Gastroesophageal sphincter (tissue), 3 donors: Measurements from ENCODE around the gene GRIA3.

Source experiments
- POLR2AphosphoS5 ChIP-seq: sonication (generic); formaldehyde crosslinking; IDR thresholded peaks from one replicate; pipeline ENCODE4 v1.6.1; 2017; ENCODE audit warnings: antibody characterized with exemption
- TF ChIP-seq, protein P1 (sequence below), 4 experiments: fragments of 200-600 bp in 2 of 4; fragments of 450-650 bp in 2 of 4; sonication (generic) in 1 of 4; IDR thresholded peaks; one replicate each; pipeline ENCODE4 v1.5.1; 2017 to 2019; ENCODE audit warnings: antibody characterized with exemption in 4 of 4, mild to moderate bottlenecking in 2 of 4, moderate library complexity in 2 of 4

DNA sequence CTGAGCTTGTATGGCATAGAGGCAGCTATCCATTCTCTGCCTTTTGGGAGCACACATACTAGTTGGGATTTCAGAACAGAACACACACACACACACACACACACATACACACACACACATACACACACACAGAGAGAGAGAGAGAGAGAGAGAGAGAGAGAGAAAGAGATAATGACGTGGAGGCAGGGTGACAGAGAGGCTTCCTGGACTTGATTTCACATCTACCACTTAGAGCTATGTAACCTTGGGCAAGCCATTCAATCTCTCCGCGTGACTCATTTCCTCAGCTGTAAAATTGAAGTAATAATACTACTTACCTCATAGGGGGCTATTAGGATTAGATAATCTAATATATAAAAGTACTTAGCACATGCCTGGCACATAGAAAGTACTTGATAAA, 12.3 kb upstream of the GRIA3 start:
- TF ChIP-seq, protein P1, sequence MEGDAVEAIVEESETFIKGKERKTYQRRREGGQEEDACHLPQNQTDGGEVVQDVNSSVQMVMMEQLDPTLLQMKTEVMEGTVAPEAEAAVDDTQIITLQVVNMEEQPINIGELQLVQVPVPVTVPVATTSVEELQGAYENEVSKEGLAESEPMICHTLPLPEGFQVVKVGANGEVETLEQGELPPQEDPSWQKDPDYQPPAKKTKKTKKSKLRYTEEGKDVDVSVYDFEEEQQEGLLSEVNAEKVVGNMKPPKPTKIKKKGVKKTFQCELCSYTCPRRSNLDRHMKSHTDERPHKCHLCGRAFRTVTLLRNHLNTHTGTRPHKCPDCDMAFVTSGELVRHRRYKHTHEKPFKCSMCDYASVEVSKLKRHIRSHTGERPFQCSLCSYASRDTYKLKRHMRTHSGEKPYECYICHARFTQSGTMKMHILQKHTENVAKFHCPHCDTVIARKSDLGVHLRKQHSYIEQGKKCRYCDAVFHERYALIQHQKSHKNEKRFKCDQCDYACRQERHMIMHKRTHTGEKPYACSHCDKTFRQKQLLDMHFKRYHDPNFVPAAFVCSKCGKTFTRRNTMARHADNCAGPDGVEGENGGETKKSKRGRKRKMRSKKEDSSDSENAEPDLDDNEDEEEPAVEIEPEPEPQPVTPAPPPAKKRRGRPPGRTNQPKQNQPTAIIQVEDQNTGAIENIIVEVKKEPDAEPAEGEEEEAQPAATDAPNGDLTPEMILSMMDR (IDR thresholded peaks at IDR 0.05), result no peak
- no peak for TF ChIP-seq POLR2AphosphoS5
